Left lung (tissue), 10 donors: Measurements from ENCODE around the gene ADNP. TPM values are rescaled to one million over a fixed set of nuclear protein-coding genes. Genes with fewer than 3 reads are reported as not detected.

ENCODE experiments used
- ATAC-seq: fragments of 200-7000 bp; cut with Tn5 transposase; one replicate; pipeline ENCODE4 v1.9.1; 2020; ENCODE audit warnings: moderate library complexity
- DNase-seq, 4 donors: peaks; one replicate each; pipeline ENCODE4 v3.0.0-alpha.2; 2013 to 2020
- H3K27ac ChIP-seq, 2 donors: fragments of 200-600 bp; sonication (generic) in 1 of 2; one replicate each; pipeline versions ENCODE4 v1.5.0 to v1.8.0; 2020 to 2021
- H3K27me3 ChIP-seq, 2 donors: fragments of 200-600 bp; sonication (generic) in 1 of 2; one replicate each; pipeline versions ENCODE4 v1.5.0 to v1.8.0; 2020 to 2021
- H3K36me3 ChIP-seq, 2 donors: fragments of 200-600 bp; sonication (generic) in 1 of 2; one replicate each; pipeline versions ENCODE4 v1.5.0 to v1.8.0; 2020 to 2021
- H3K4me1 ChIP-seq, 2 donors: fragments of 200-600 bp; one replicate each; pipeline ENCODE4 v1.8.0; 2021
- H3K4me3 ChIP-seq, 2 donors: fragments of 200-600 bp; sonication (generic) in 1 of 2; one replicate each; pipeline versions ENCODE4 v1.5.0 to v1.8.0; 2020 to 2021; ENCODE audit warnings: mild to moderate bottlenecking in 1 of 2
- H3K9me3 ChIP-seq, 2 donors: fragments of 200-600 bp; sonication (generic) in 1 of 2; one replicate each; pipeline versions ENCODE4 v1.5.0 to v1.8.0; 2020 to 2021
- CTCF ChIP-seq, 2 donors: fragments of 200-600 bp; sonication (generic) in 1 of 2; IDR thresholded peaks; one replicate each; pipeline versions ENCODE4 v1.5.0 to v1.8.0; 2021; ENCODE audit warnings: antibody characterized with exemption in 2 of 2
- intact Hi-C, 2 donors: fragments of 100-400 bp; cut with DNase I; formaldehyde crosslinking; loops; one replicate each; pipeline versions ENCODE4 v1.11.2 to v1.14.2; 2022
- polyA plus RNA-seq, 6 donors: library from polyadenylated mRNA; unstranded; fragments of 120-200 nt; gene quantifications; one replicate each; pipeline ENCODE4 v1.2.1, GENCODE V29; 2013; ENCODE audit not compliant: insufficient read length in 6 of 6
- total RNA-seq, 2 donors: library from RNA; stranded (reverse); fragmentation: NEBNext Ultra II Directional; extraction: Animal tissue kit (Norgen Biotek cat#: 25700); gene quantifications; one replicate each; pipeline ENCODE4 v1.2.1, GENCODE V29; 2021
- donor health status: DM: no; HTN: yes; CAD: no.
- donor health status: DM: no; HTN: no; CAD: no.

Gene ADNP
- total and polyA plus RNA-seq, 8 donors, result 51.9 to 130 (median 112) TPM

- intact Hi-C loops, result no loop called here
- peaks cover 0 to 1% of the 10 kb centered on the region in 2 donors for H3K4me1 ChIP-seq
- TF ChIP-seq CTCF (IDR thresholded peaks at IDR 0.05), result no peak
- H3K9me3 ChIP-seq, result no peaks in the 10 kb centered on the region
- H3K36me3 ChIP-seq, result peaks cover 0 to 81% of the 10 kb centered on the region in 2 donors
- ATAC-seq, result no peak
- DNase-seq, result no peak
- no peaks in the 10 kb centered on the region for H3K27me3 ChIP-seq
- no peak overlapping the region for H3K27ac ChIP-seq
- H3K4me3 ChIP-seq, result no peak overlapping the region
These were observed 32.8 kb downstream of the ADNP start for GRCh38 chr20:50898475-50898874.

GRCh38 chr20:50895111-50895830 lies 36.0 kb downstream of the ADNP start:
- ATAC-seq (no peak), DNase-seq (no peak)
- Histone ChIP-seq H3K4me1 (no peaks in the 10 kb centered on the region), H3K36me3 (peaks cover 0 to 99% of the 10 kb centered on the region in 2 donors), H3K4me3 (no peak overlapping the region), H3K9me3 (no peaks in the 10 kb centered on the region), H3K27me3 (no peaks in the 10 kb centered on the region), H3K27ac (no peak overlapping the region)
- no peak for TF ChIP-seq CTCF (IDR thresholded peaks at IDR 0.05)
- intact Hi-C loops, result no loop called here

GRCh38 chr20:50893620-50894019 lies 37.6 kb downstream of the ADNP start:
- intact Hi-C loops, result no loop called here
- no peak overlapping the region for H3K27ac ChIP-seq
- TF ChIP-seq CTCF (IDR thresholded peaks at IDR 0.05), result no peak
- ATAC-seq (no peak), DNase-seq (no peak)
- H3K27me3 ChIP-seq, result no peaks in the 10 kb centered on the region
- no peaks in the 10 kb centered on the region for H3K4me1 ChIP-seq
- H3K9me3 ChIP-seq, result no peaks in the 10 kb centered on the region
- peaks cover 0 to 98% of the 10 kb centered on the region in 2 donors for H3K36me3 ChIP-seq
- no peak overlapping the region for H3K4me3 ChIP-seq

GRCh38 chr20:50892394-50892793 lies 38.8 kb downstream of the ADNP start:
- no peak for DNase-seq
- Histone ChIP-seq H3K36me3 (peaks cover 0 to 98% of the 10 kb centered on the region in 2 donors), H3K27ac (no peak overlapping the region), H3K4me3 (no peak overlapping the region), H3K4me1 (no peaks in the 10 kb centered on the region), H3K27me3 (no peaks in the 10 kb centered on the region), H3K9me3 (no peaks in the 10 kb centered on the region)
- TF ChIP-seq CTCF (IDR thresholded peaks at IDR 0.05), result no peak
- intact Hi-C loops, result no loop called here
- no peak for ATAC-seq

- Histone ChIP-seq H3K9me3 (no peaks in the 10 kb centered on the region), H3K36me3 (peaks cover 0 to 91% of the 10 kb centered on the region in 2 donors), H3K4me3 (no peak overlapping the region), H3K27me3 (no peaks in the 10 kb centered on the region), H3K4me1 (no peaks in the 10 kb centered on the region), H3K27ac (no peak overlapping the region)
- TF ChIP-seq CTCF (IDR thresholded peaks at IDR 0.05), result no peak
- intact Hi-C loops, result no loop called here
- ATAC-seq (no peak), DNase-seq (no peak)
These were observed 40.1 kb downstream of the ADNP start for GRCh38 chr20:50891138-50891537.
